B cell (primary cell): Measurements from ENCODE around the gene PDAP1.

Experiments used
- CTCF ChIP-seq: fragments of 200-600 bp; IDR thresholded peaks from one replicate; pipeline ENCODE4 v1.8.0; 2022; ENCODE audit warnings: antibody characterized with exemption, mild to moderate bottlenecking
- EZH2 ChIP-seq: IDR thresholded peaks from 2 replicates; pipeline ENCODE4 v1.6.1; 2012; ENCODE audit warnings: borderline replicate concordance, low read depth, mild to moderate bottlenecking, moderate library complexity, low read length; ENCODE audit not compliant: insufficient read depth, poor library complexity, severe bottlenecking

GRCh38 chr7:99438573-99439480 is 30.4 kb upstream of the PDAP1 start, which contains the start of the genes CPSF4 and PTCD1:
- TF ChIP-seq CTCF (no peak), EZH2 (no peak)
